Subcutaneous adipose tissue (tissue), 4 donors: ENCODE results near the gene TRPM7. TPM values are rescaled to one million over a fixed set of nuclear protein-coding genes. Genes with fewer than 3 reads are reported as not detected.

ENCODE experiments used
- CTCF ChIP-seq: fragments of 450-650 bp; IDR thresholded peaks from one replicate; pipeline ENCODE4 v1.5.1; 2016; ENCODE audit warnings: low read depth, mild to moderate bottlenecking, control low read depth, antibody characterized with exemption, moderate library complexity
- total RNA-seq, 4 donors: library from RNA; depleted of rRNA; stranded (reverse); fragments of >200 nt; gene quantifications; one replicate each; pipeline ENCODE4 v1.1.0, GENCODE V29; 2016

Gene TRPM7
- total RNA-seq, 4 donors from 2014 or later = 54.1 to 82.2 (median 69.0) TPM

DNA sequence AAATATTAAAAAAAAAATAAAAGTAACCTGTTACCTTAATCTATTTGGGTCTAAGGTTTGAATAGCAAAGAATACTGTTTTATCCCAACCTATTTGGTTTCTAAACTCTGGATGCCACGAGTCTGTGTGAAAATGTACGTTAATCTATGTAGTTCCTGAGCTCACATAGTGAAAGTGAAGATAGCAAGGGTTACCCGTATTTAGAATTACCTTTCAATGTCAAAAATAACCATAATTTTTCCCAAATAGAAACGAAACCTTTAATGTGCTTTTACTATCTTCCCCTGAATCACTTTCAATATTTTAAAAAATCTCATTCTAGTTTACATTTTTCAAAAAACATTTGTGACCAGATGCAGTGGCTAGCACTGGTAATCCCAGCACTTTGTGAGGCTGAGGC lies 134.4 kb downstream of the TRPM7 start:
- TF ChIP-seq CTCF = no peak

DNA sequence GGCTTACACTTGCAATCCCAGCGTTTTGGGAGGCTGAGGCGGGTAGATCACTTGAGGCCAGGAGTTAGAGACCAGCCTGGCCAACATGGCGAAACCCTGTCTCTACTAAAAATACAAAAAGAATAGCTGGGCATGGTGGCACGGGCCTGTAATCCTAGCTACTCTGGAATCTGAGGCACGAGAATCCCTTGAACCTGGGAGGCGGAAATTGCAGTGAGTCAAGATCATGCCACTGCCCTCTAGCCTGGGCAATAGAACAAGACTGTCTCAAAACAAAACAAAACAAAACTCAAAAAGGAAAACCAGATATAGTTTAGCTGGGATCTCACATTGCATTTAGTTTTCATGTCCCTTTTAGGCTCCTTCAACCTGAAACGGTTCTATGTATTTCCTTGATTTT lies 137.3 kb downstream of the TRPM7 start:
- no peak for TF ChIP-seq CTCF

DNA sequence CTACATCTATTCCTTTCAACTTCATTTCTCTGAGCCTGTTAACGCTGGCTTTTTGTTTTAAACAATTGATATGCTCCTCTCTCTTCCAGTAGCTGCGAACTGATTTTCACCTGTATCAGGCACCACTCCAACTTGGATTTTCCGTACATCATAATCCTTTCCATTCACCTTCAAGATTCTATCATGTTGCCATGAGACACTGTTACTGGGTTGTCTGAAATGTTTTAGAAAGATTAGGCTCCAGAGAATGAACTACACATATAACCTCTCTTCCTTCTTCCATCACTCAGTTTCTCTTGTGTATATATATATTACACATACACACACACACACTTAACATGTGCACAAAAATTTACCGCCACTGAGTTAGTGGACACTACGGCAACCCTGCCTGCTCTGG lies 140.0 kb downstream of the TRPM7 start, which contains the start of gene USP50:
USP50 (minus strand) TSS at position 101 of the 400 bp plus-strand sequence. CDS start 141 bp downstream, outside the sequence.
- TF ChIP-seq CTCF = no peak

DNA sequence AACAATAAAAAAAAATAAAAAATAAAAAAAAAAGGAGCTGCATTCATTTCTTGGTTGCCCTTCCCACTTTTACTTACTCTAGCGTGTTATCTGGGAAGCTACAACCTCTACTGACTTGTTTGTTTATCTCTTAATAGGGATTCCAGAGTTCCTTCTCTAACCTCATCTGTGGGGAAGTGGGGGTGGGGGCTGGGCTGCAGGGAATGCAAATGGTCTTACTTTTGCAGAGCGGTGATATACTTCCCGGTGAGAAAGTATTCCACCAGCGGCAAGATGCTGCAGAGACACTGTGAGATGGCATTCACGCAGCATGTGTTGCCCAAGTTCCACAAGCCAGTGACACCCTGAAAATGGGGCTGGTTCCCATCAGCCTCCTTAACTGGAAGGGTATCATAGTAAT lies 142.2 kb downstream of the TRPM7 start:
- no peak for TF ChIP-seq CTCF

DNA sequence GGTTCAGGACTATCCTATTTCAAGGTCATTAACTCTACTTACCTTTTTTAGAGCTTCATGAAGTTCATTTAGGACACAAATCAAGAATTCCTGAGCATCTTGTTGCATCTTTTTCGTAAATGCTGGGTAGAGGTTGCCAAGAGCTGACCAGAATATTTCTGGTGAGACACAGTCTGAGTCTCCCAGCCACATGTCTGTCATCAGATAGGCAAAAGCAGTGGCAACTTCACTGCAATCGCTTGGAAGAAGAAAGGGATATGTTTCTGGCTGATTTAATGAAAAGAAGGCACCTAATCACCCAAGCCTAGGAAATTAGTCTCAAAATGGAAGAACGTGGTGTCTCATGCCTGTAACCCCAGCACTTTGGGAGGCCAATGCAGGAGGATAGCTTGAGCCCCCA lies 143.0 kb downstream of the TRPM7 start:
- TF ChIP-seq CTCF = no peak

DNA sequence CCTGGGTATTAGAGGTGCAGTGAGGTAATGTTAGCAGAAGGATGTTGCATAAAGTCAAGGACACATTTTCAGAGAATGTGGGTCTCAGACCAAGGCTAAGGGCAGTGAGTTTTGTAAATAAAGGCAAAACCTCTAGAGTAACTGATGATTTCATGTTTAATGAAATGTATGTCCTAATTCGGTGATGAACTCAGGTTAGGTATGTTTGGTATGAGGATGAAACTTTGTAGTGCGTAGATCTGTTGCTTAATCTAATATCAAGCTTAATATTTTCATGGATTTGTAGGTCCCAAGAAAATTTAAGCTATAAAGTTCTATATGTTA lies 143.7 kb downstream of the TRPM7 start:
- no peak for TF ChIP-seq CTCF

DNA sequence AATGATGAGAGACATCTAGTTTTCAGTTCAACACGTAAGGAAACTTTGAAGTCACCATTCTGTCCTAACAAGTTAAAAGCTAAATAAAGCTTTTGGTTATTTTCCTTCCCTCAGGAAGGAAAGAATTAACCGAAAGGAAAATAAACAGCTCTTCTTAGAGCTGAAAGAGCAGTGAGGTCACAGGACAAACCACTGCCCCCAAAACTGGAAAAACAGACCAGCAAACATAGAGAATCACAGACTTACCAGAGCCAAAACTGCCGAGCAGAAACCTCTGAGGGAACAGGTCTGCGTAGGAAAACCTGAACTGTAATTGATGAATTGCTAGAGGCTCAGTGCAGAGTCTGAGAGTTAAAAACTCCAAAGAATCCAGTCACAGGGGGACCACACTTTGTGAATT lies 154.8 kb downstream of the TRPM7 start:
- TF ChIP-seq CTCF = no peak
